Vagina (tissue), 2 donors: ENCODE data around the gene HCN1.

ENCODE experiments used
- CTCF ChIP-seq, 3 experiments: fragments of 450-650 bp in 2 of 3; fragments of 200-600 bp in 1 of 3; sonication (generic) in 1 of 3; IDR thresholded peaks; one replicate each; pipeline ENCODE4 v1.5.1; 2017 to 2019; ENCODE audit warnings: antibody characterized with exemption in 3 of 3, mild to moderate bottlenecking in 2 of 3, moderate library complexity in 2 of 3
- POLR2A ChIP-seq, 2 donors: fragments of 450-650 bp; IDR thresholded peaks; one replicate each; pipeline ENCODE4 v1.6.1; 2017; ENCODE audit warnings: antibody characterized with exemption in 2 of 2, mild to moderate bottlenecking in 2 of 2, moderate library complexity in 2 of 2
- POLR2AphosphoS5 ChIP-seq, 2 donors: sonication (generic); formaldehyde crosslinking; IDR thresholded peaks; one replicate each; pipeline ENCODE4 v1.9.0; 2017; ENCODE audit warnings: antibody characterized with exemption in 2 of 2, mild to moderate bottlenecking in 2 of 2, low read depth in 1 of 2; ENCODE audit not compliant: insufficient read depth in 1 of 2

DNA sequence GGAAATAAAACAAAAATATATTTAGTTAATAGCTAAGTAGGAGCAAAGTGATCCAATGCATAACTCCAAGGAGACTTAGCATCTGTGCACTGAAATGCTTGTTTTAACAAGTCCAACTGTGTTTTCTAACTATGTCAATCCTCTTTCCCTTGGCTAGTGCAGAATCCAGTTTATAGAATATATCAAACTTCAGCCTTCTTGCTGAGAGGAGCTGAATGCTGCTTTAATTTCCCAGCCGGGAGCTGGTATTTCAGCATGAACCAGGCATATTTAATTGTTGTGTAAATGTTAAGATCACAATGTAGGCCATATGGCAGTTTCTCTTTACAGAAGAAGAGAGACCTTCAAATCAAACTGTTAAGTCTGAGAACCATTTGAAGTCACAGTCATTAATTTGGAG is 411.7 kb downstream of the HCN1 start:
- no peak for TF ChIP-seq CTCF (IDR thresholded peaks at IDR 0.05)
- TF ChIP-seq POLR2AphosphoS5 (IDR thresholded peaks at IDR 0.05; ENCODE audit: insufficient read depth in 1 of 2, low read depth in 1 of 2), result no peak
- no peak for TF ChIP-seq POLR2A (IDR thresholded peaks at IDR 0.05)
